Measurements from ENCODE around the gene FAM83E. TPM values are rescaled to one million over a fixed set of nuclear protein-coding genes. Genes with fewer than 3 reads are reported as not detected.

Gene FAM83E
- total and polyA plus RNA-seq, 2 of the 8 experiments (the other 6 are each of a cell fraction or from before 2014, with no cell fraction given) = 1.8 to 5.3 TPM

- peak overlapping the region in 3 of 4 experiments; percentile 13 to 26 (median 24); a peak in 2 of 7 replicates for H3K9ac ChIP-seq (replicated peaks in 1 of 4; ENCODE audit: extremely low read depth in 1 of 4, low read depth in 3 of 4, low read length in 3 of 4)
Measured at GRCh38 chr19:48615231-48616040, 560 bp upstream of the FAM83E start.

More at GRCh38 chr19:48615231-48616040, 560 bp upstream of the FAM83E start:
- no peak overlapping the region for H2AK5ac ChIP-seq (ENCODE audit: low read depth, low read length)
- no peaks in the 10 kb centered on the region for H3K9me3 ChIP-seq (ENCODE audit: insufficient read depth in 2 of 2, low read depth in 1 of 2, low read length in 1 of 2)
- DNase-seq (ENCODE audit: low read depth in 1 of 2, low spot score in 2 of 2) (no peak), FAIRE-seq (no peak)
- H4K91ac ChIP-seq (replicated peaks; ENCODE audit: insufficient read length, low read length) = no peak overlapping the region
- no peak overlapping the region for H2AFZ ChIP-seq (ENCODE audit: low read length)
- H4K8ac ChIP-seq (ENCODE audit: extremely low read depth, insufficient read depth, low read length) = no peak overlapping the region; the same call in 1 of the 2 replicates
- no peak overlapping the region; the same call in none of the 2 replicates for H3K18ac ChIP-seq (ENCODE audit: extremely low read depth, low read length)
- peaks cover 17 to 32% (median 21%) of the 10 kb centered on the region in 4 experiments for H3K36me3 ChIP-seq (ENCODE audit: control insufficient read depth in 2 of 4, insufficient read depth in 4 of 4, low read length in 3 of 4)
- H2BK15ac ChIP-seq (ENCODE audit: low read length) = no peak overlapping the region
- H3K23me2 ChIP-seq (ENCODE audit: low read depth, low read length) = peaks cover 4% of the 10 kb centered on the region; the same call in 1 of the 2 replicates
- H3K56ac ChIP-seq (replicated peaks; ENCODE audit: insufficient read length, low read depth, low read length) = no peak overlapping the region
- H3K4me3 ChIP-seq (ENCODE audit: extremely low read depth in 1 of 4, insufficient read depth in 2 of 4, low read depth in 3 of 4, low read length in 4 of 4) = peak overlapping the region in 3 of 4 experiments; percentile 10 to 50 (median 32); a peak in 5 of 8 replicates
- peaks cover 25 to 39% of the 10 kb centered on the region in 2 experiments for H4K20me1 ChIP-seq (replicated peaks in 1 of 2; ENCODE audit: control insufficient read depth in 1 of 2, insufficient read depth in 2 of 2, low read length in 2 of 2)
- H2BK120ac ChIP-seq (replicated peaks; ENCODE audit: low read depth, low read length) = no peak overlapping the region
- no peaks in the 10 kb centered on the region for H3K27me3 ChIP-seq (replicated peaks in 1 of 4; ENCODE audit: control insufficient read depth in 3 of 4, extremely low read depth in 1 of 4, insufficient read depth in 3 of 4, low read length in 3 of 4)
- H2BK12ac ChIP-seq (ENCODE audit: low read depth, low read length) = no peak overlapping the region; the same call in 1 of the 2 replicates
- peak overlapping the region; percentile 88 for H2BK5ac ChIP-seq (ENCODE audit: low read depth, low read length)
- TF ChIP-seq CREB1 (IDR thresholded peaks at IDR 0.05) = peak; percentile 47; the same call in 1 of the 2 replicates
- TF ChIP-seq TAF7 (optimal IDR thresholded peaks at IDR 0.05; ENCODE audit: borderline replicate concordance, low read depth, low read length) = no peak
- TF ChIP-seq MAFK (IDR thresholded peaks at IDR 0.05; ENCODE audit: low read depth, low read length) = peak; percentile 42; the same call in 1 of the 2 replicates
- 0 out of 4 replicates have a peak, but pooled peaks of 1 of the 2 experiments have one; percentile 22 for TF ChIP-seq SIN3A (conservative IDR thresholded peaks at IDR 0.05 in 1 of 2, IDR thresholded peaks at IDR 0.05 in 1 of 2; ENCODE audit: low read depth in 1 of 2, low read length in 2 of 2)
- TF ChIP-seq SIRT6 (IDR thresholded peaks at IDR 0.05; ENCODE audit: low read length) = no peak
- peak; percentile 19; the same call in 1 of the 2 replicates for TF ChIP-seq GABPA (IDR thresholded peaks at IDR 0.05; ENCODE audit: borderline replicate concordance, insufficient read depth, low read length)
- no peak overlapping the region for H3K14ac ChIP-seq (ENCODE audit: insufficient read length)
- no peak overlapping the region for H3K4ac ChIP-seq (replicated peaks; ENCODE audit: insufficient read length, low read depth, low read length)
- H3K4me1 ChIP-seq (replicated peaks in 1 of 4; ENCODE audit: control insufficient read depth in 3 of 4, insufficient read depth in 4 of 4, low read length in 3 of 4) = peaks cover 3 to 45% (median 36%) of the 10 kb centered on the region in 4 experiments
- WGBS, 2 experiments (ENCODE audit: extremely low coverage in 1 of 2, insufficient coverage in 1 of 2, insufficient read length in 1 of 2, insufficient replicate concordance in 2 of 2, low coverage in 1 of 2, low lambda C conversion rate in 2 of 2, missing lambda C conversion rate in 1 of 2) = 72% methylated on average over 19 of the region's 19 CpGs; no CpG with 5 or more reads in 1 of the 2 experiments
- ChIA-PET CTCF (ENCODE audit: partially characterized antibody) (interaction anchor here (1.3 to 7.2 kb wide), 4 partner anchors 9 to 126 kb away, joined by 3 to 37 read pairs (median 4); partner anchors contain the start of gene SPACA4), POLR2A (ENCODE audit: partially characterized antibody) (interaction anchor here (0.6 to 30.9 kb wide), 30 partner anchors 3 to 318 kb away, joined by 3 to 788 read pairs (median 4); partner anchors contain the start of genes CA11, DBP, DHDH and FAM83E)
- peak overlapping the region; percentile 5 for H4K5ac ChIP-seq (ENCODE audit: insufficient read length, low read depth, low read length)
- peak overlapping the region; percentile 80 for H3K27ac ChIP-seq (ENCODE audit: low read depth, low read length)
- no peak overlapping the region for H3K23ac ChIP-seq (ENCODE audit: insufficient read length)
- peaks cover 20 to 31% of the 10 kb centered on the region in 2 experiments for H3K79me2 ChIP-seq (ENCODE audit: control insufficient read depth in 1 of 2, insufficient read depth in 2 of 2, low read length in 2 of 2)
- H2BK20ac ChIP-seq (ENCODE audit: low read length) = no peak overlapping the region
- peak overlapping the region; percentile 58 to 66 for H3K4me2 ChIP-seq (ENCODE audit: insufficient read depth in 1 of 2, low read depth in 2 of 2, low read length in 2 of 2)
- peaks cover 4% of the 10 kb centered on the region; the same call in 1 of the 2 replicates for H3K79me1 ChIP-seq (ENCODE audit: low read depth, low read length)
